ENCODE data around the gene HS6ST2.

DNA sequence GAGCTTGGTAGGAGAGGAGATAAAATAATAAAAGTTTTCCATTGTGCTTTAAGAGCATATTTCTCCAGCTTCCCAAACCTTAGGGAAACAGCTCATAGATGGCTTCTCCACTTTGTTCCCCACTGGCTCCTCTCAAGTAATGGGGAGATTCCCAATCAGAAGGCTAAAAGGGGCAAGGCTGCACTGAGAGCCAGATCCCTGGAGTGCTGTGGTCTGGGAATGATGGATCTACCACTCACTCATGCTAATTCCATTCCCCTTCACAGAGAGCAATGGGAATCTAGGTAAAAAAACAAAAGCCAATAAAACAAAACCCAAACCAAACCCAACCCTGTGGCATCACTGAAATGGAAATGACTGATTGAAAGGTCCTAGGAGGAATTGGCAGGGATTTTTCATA lies 249.9 kb downstream of the HS6ST2 start:
- TF ChIP-seq, protein P1, sequence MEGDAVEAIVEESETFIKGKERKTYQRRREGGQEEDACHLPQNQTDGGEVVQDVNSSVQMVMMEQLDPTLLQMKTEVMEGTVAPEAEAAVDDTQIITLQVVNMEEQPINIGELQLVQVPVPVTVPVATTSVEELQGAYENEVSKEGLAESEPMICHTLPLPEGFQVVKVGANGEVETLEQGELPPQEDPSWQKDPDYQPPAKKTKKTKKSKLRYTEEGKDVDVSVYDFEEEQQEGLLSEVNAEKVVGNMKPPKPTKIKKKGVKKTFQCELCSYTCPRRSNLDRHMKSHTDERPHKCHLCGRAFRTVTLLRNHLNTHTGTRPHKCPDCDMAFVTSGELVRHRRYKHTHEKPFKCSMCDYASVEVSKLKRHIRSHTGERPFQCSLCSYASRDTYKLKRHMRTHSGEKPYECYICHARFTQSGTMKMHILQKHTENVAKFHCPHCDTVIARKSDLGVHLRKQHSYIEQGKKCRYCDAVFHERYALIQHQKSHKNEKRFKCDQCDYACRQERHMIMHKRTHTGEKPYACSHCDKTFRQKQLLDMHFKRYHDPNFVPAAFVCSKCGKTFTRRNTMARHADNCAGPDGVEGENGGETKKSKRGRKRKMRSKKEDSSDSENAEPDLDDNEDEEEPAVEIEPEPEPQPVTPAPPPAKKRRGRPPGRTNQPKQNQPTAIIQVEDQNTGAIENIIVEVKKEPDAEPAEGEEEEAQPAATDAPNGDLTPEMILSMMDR (IDR thresholded peaks at IDR 0.05) = no peak
- TF ChIP-seq POLR2A (IDR thresholded peaks at IDR 0.05) = no peak
